GM23338 (cell line): ENCODE results near the gene CLSTN2. TPM values are rescaled to one million over a fixed set of nuclear protein-coding genes. Genes with fewer than 3 reads are reported as not detected.

Source experiments
- ATAC-seq: fragments of 200-7000 bp; cut with Tn5 transposase; 3 replicates; pipeline ENCODE4 v1.9.1; 2020
- DNase-seq: peaks from one replicate; pipeline ENCODE4 v3.0.0-alpha.2; 2015; ENCODE audit warnings: low spot score
- H2AFZ ChIP-seq: fragments of 200-600 bp; sonication (generic); 2 replicates; pipeline ENCODE4 v1.8.0; 2016; ENCODE audit warnings: antibody characterized with exemption, mild to moderate bottlenecking, moderate library complexity
- H3F3A ChIP-seq: fragments of 200-600 bp; sonication (generic); replicated peaks from 2 replicates; pipeline ENCODE4 v1.8.0; 2017; ENCODE audit warnings: antibody characterized with exemption, mixed run types, low read depth
- H3K27ac ChIP-seq: fragments of 200-600 bp; sonication (generic); 2 replicates; pipeline ENCODE4 v1.6.1; 2016; ENCODE audit warnings: low read depth
- H3K27me3 ChIP-seq: fragments of 200-600 bp; sonication (generic); 2 replicates; pipeline ENCODE4 v1.8.0; 2016; ENCODE audit warnings: mild to moderate bottlenecking, mixed run types, moderate library complexity; ENCODE audit not compliant: insufficient read depth
- H3K36me3 ChIP-seq: fragments of 200-600 bp; sonication (generic); 2 replicates; pipeline ENCODE4 v1.8.0; 2016; ENCODE audit warnings: mild to moderate bottlenecking; ENCODE audit not compliant: insufficient read depth
- H3K4me1 ChIP-seq: fragments of 200-600 bp; sonication (generic); 2 replicates; pipeline ENCODE4 v1.8.0; 2016; ENCODE audit warnings: mild to moderate bottlenecking, moderate library complexity; ENCODE audit not compliant: insufficient read depth
- H3K4me2 ChIP-seq: fragments of 200-600 bp; sonication (generic); 2 replicates; pipeline ENCODE4 v1.7.1; 2017; ENCODE audit warnings: mixed run types
- H3K4me3 ChIP-seq: fragments of 200-600 bp; sonication (generic); 2 replicates; pipeline ENCODE4 v1.6.1; 2016; ENCODE audit warnings: mixed run types
- H3K79me2 ChIP-seq: fragments of 200-600 bp; sonication (generic); replicated peaks from 2 replicates; pipeline ENCODE4 v1.8.0; 2017; ENCODE audit warnings: mild to moderate bottlenecking; ENCODE audit not compliant: insufficient read depth
- H3K9me2 ChIP-seq: fragments of 200-600 bp; sonication (generic); 2 replicates; pipeline ENCODE4 v1.8.0; 2017; ENCODE audit not compliant: insufficient read depth
- H4K20me1 ChIP-seq: fragments of 200-600 bp; sonication (generic); replicated peaks from 2 replicates; pipeline ENCODE4 v1.8.0; 2017; ENCODE audit warnings: mild to moderate bottlenecking; ENCODE audit not compliant: insufficient read depth
- H3K27ac Mint-ChIP-seq: 2 replicates; pipeline ENCODE4 v1.8.0; 2020; ENCODE audit warnings: inconsistent platforms, mild to moderate bottlenecking, moderate library complexity, mixed read lengths
- H3K27me3 Mint-ChIP-seq: 3 replicates; pipeline ENCODE4 v1.8.0; 2022; ENCODE audit warnings: low read depth, mild to moderate bottlenecking, moderate library complexity, mixed read lengths, inconsistent platforms; ENCODE audit not compliant: insufficient read depth, poor library complexity
- H3K36me3 Mint-ChIP-seq: 3 replicates; pipeline ENCODE4 v1.8.0; 2021; ENCODE audit warnings: low read depth, mild to moderate bottlenecking, inconsistent platforms, moderate library complexity, mixed read lengths
- H3K4me1 Mint-ChIP-seq: 3 replicates; pipeline ENCODE4 v1.8.0; 2020; ENCODE audit warnings: mild to moderate bottlenecking, inconsistent platforms, mixed read lengths
- H3K4me3 Mint-ChIP-seq: 3 replicates; pipeline ENCODE4 v1.8.0; 2021; ENCODE audit warnings: moderate library complexity, mild to moderate bottlenecking, inconsistent platforms, mixed read lengths
- H3K9me3 Mint-ChIP-seq: 3 replicates; pipeline ENCODE4 v1.8.0; 2020; ENCODE audit warnings: moderate library complexity, mild to moderate bottlenecking, inconsistent platforms, mixed read lengths
- CREB1 ChIP-seq: fragments of 250-450 bp; sonication (Bioruptor Pico); IDR thresholded peaks from 2 replicates; pipeline ENCODE4 v1.5.0; 2020; ENCODE audit warnings: low read depth, mild to moderate bottlenecking, moderate library complexity
- EZH2 ChIP-seq: fragments of 200-600 bp; sonication (generic); IDR thresholded peaks from one replicate; pipeline ENCODE4 v1.8.0; 2017; ENCODE audit warnings: antibody characterized with exemption, mild to moderate bottlenecking, low read depth; ENCODE audit not compliant: unreplicated experiment
- JUNB ChIP-seq: IDR thresholded peaks from one replicate; pipeline ENCODE4 v1.6.1; 2016; ENCODE audit warnings: antibody characterized with exemption; ENCODE audit not compliant: unreplicated experiment
- NANOG ChIP-seq: IDR thresholded peaks from 2 replicates; pipeline ENCODE4 v1.6.1; 2016; ENCODE audit warnings: antibody characterized with exemption, borderline replicate concordance
- POLR2AphosphoS5 ChIP-seq: IDR thresholded peaks from 2 replicates; pipeline ENCODE4 v1.6.1; 2016; ENCODE audit warnings: antibody characterized with exemption, low read depth
- STAT1 ChIP-seq: IDR thresholded peaks from one replicate; pipeline ENCODE4 v1.6.1; 2016; ENCODE audit warnings: antibody characterized with exemption; ENCODE audit not compliant: unreplicated experiment
- ZNF114 ChIP-seq: fragments of 250-450 bp; sonication (Bioruptor Pico); IDR thresholded peaks from 2 replicates; pipeline ENCODE4 v1.5.0; 2020; ENCODE audit warnings: mild to moderate bottlenecking, moderate library complexity
- ZNF331 ChIP-seq: fragments of 250-450 bp; sonication (Bioruptor Pico); IDR thresholded peaks from 2 replicates; pipeline ENCODE4 v1.5.0; 2020; ENCODE audit warnings: low read depth, mild to moderate bottlenecking, moderate library complexity
- polyA plus RNA-seq: library from polyadenylated mRNA; unstranded; fragments of >200 nt; fragmentation: Nextera tagmentation; extraction: Ambion mirVana; gene quantifications from 2 replicates; pipeline ENCODE4 v1.2.1, GENCODE V29; 2016
- total RNA-seq: library from RNA; depleted of rRNA; stranded (reverse); fragments of >200 nt; shearing (Covaris generic); gene quantifications from 2 replicates; pipeline ENCODE4 v1.2.3, GENCODE V29; 2014
- TF ChIP-seq, protein P1 (sequence below), 2 experiments: fragments of 200-600 bp in 1 of 2; sonication (generic) in 1 of 2; conservative IDR thresholded peaks; 2 replicates each; pipeline versions ENCODE4 v1.5.1 to v1.6.1; 2016 to 2017; ENCODE audit warnings: antibody characterized with exemption in 2 of 2, low read depth in 2 of 2, mild to moderate bottlenecking in 2 of 2, moderate library complexity in 1 of 2
- TF ChIP-seq, protein P2 (sequence below): fragments of 250-450 bp; sonication (Bioruptor Pico); IDR thresholded peaks from 2 replicates; pipeline ENCODE4 v1.5.0; 2020; ENCODE audit warnings: mild to moderate bottlenecking, moderate library complexity
- TF ChIP-seq, protein P3 (sequence below): IDR thresholded peaks from 2 replicates; pipeline ENCODE4 v1.6.1; 2016; ENCODE audit warnings: antibody characterized with exemption

The CLSTN2 gene
- total and polyA plus RNA-seq, 2 experiments from 2014 or later: 0.11 to 0.83 TPM

DNA sequence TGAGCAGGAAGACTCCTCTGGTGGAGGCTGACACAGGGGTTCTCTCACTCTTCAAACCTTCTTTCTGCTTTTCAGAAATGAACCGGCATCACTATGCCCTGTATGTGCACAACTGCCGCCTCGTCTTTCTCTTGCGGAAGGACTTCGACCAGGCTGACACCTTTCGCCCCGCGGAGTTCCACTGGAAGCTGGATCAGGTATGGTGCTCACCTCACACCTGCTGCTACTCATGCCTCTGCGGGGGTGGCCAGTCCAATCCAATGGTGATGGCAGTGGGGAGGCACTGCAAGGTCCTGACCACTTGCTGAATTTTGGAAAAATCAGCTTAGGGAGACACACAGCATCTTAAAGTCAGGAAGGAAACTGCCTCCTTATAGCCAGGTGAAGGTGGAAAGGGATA is 531.5 kb downstream of the CLSTN2 start:
- Histone ChIP-seq H3K27me3 (no peaks in the 10 kb centered on the region), H3K36me3 (no peaks in the 10 kb centered on the region), H3K4me3 (no peak overlapping the region), H3K27ac (no peak overlapping the region), H3K4me1 (peaks cover 8% of the 10 kb centered on the region; the same call in 1 of the 2 replicates), H3F3A (no peaks in the 10 kb centered on the region), H3K9me2 (peaks cover 2% of the 10 kb centered on the region; the same call in 1 of the 2 replicates), H4K20me1 (no peaks in the 10 kb centered on the region), H3K79me2 (no peaks in the 10 kb centered on the region), H3K4me2 (no peak overlapping the region), H2AFZ (no peak overlapping the region)
- TF ChIP-seq EZH2 (no peak), POLR2AphosphoS5 (no peak), ZNF114 (CRISPR knock-in tag) (no peak), CREB1 (CRISPR knock-in tag) (no peak), STAT1 (no peak), ZNF331 (CRISPR knock-in tag) (no peak)
- Mint-ChIP-seq H3K9me3 (no peaks in the 10 kb centered on the region; the same call in 2 of the 3 replicates), H3K36me3 (no peaks in the 10 kb centered on the region), H3K4me1 (peaks cover 18% of the 10 kb centered on the region), H3K4me3 (no peak overlapping the region), H3K27me3 (peaks cover 7% of the 10 kb centered on the region), H3K27ac (no peak overlapping the region)
- ATAC-seq: no peak
- no peak for DNase-seq

DNA sequence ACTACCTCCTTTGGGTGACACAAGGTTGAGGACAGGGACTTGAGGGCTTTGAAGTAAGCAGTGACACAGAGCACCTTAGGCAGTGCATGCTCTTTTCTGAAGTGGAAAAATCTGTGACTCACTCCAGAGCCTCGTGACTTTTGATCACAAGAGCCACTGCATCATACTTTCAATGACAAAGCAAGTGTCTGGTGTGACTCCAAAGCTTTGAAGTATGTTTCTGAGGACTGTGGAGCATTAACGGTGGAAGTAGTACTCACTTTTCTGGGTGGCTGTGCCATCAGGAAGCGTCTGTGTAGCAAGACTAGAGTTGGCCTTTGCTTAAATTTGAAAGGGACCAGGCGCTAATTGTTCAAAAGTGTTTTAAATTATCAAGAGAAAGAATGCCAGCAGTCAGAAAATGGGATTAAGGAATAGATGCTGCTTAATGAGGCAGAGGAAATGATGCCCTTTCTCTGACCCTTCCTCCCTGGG is 532.2 kb downstream of the CLSTN2 start:
- Mint-ChIP-seq H3K4me3 (no peak overlapping the region), H3K4me1 (peaks cover 24% of the 10 kb centered on the region), H3K27ac (no peak overlapping the region), H3K27me3 (peaks cover 10% of the 10 kb centered on the region), H3K9me3 (no peaks in the 10 kb centered on the region; the same call in 2 of the 3 replicates), H3K36me3 (no peaks in the 10 kb centered on the region)
- Histone ChIP-seq H3F3A (no peaks in the 10 kb centered on the region), H3K4me3 (no peak overlapping the region), H4K20me1 (no peaks in the 10 kb centered on the region), H3K4me2 (no peak overlapping the region), H3K27me3 (no peaks in the 10 kb centered on the region), H3K4me1 (peaks cover 8% of the 10 kb centered on the region; the same call in 1 of the 2 replicates), H3K9me2 (peaks cover 2% of the 10 kb centered on the region; the same call in 1 of the 2 replicates), H2AFZ (no peak overlapping the region), H3K36me3 (no peaks in the 10 kb centered on the region), H3K79me2 (no peaks in the 10 kb centered on the region), H3K27ac (no peak overlapping the region)
- no peak for DNase-seq
- ATAC-seq: no peak
- TF ChIP-seq NANOG (no peak), STAT1 (no peak), JUNB (no peak)
- TF ChIP-seq, protein P1, sequence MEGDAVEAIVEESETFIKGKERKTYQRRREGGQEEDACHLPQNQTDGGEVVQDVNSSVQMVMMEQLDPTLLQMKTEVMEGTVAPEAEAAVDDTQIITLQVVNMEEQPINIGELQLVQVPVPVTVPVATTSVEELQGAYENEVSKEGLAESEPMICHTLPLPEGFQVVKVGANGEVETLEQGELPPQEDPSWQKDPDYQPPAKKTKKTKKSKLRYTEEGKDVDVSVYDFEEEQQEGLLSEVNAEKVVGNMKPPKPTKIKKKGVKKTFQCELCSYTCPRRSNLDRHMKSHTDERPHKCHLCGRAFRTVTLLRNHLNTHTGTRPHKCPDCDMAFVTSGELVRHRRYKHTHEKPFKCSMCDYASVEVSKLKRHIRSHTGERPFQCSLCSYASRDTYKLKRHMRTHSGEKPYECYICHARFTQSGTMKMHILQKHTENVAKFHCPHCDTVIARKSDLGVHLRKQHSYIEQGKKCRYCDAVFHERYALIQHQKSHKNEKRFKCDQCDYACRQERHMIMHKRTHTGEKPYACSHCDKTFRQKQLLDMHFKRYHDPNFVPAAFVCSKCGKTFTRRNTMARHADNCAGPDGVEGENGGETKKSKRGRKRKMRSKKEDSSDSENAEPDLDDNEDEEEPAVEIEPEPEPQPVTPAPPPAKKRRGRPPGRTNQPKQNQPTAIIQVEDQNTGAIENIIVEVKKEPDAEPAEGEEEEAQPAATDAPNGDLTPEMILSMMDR (conservative IDR thresholded peaks at IDR 0.05; ENCODE audit: low read depth in 2 of 2): no peak
- TF ChIP-seq, protein P2, sequence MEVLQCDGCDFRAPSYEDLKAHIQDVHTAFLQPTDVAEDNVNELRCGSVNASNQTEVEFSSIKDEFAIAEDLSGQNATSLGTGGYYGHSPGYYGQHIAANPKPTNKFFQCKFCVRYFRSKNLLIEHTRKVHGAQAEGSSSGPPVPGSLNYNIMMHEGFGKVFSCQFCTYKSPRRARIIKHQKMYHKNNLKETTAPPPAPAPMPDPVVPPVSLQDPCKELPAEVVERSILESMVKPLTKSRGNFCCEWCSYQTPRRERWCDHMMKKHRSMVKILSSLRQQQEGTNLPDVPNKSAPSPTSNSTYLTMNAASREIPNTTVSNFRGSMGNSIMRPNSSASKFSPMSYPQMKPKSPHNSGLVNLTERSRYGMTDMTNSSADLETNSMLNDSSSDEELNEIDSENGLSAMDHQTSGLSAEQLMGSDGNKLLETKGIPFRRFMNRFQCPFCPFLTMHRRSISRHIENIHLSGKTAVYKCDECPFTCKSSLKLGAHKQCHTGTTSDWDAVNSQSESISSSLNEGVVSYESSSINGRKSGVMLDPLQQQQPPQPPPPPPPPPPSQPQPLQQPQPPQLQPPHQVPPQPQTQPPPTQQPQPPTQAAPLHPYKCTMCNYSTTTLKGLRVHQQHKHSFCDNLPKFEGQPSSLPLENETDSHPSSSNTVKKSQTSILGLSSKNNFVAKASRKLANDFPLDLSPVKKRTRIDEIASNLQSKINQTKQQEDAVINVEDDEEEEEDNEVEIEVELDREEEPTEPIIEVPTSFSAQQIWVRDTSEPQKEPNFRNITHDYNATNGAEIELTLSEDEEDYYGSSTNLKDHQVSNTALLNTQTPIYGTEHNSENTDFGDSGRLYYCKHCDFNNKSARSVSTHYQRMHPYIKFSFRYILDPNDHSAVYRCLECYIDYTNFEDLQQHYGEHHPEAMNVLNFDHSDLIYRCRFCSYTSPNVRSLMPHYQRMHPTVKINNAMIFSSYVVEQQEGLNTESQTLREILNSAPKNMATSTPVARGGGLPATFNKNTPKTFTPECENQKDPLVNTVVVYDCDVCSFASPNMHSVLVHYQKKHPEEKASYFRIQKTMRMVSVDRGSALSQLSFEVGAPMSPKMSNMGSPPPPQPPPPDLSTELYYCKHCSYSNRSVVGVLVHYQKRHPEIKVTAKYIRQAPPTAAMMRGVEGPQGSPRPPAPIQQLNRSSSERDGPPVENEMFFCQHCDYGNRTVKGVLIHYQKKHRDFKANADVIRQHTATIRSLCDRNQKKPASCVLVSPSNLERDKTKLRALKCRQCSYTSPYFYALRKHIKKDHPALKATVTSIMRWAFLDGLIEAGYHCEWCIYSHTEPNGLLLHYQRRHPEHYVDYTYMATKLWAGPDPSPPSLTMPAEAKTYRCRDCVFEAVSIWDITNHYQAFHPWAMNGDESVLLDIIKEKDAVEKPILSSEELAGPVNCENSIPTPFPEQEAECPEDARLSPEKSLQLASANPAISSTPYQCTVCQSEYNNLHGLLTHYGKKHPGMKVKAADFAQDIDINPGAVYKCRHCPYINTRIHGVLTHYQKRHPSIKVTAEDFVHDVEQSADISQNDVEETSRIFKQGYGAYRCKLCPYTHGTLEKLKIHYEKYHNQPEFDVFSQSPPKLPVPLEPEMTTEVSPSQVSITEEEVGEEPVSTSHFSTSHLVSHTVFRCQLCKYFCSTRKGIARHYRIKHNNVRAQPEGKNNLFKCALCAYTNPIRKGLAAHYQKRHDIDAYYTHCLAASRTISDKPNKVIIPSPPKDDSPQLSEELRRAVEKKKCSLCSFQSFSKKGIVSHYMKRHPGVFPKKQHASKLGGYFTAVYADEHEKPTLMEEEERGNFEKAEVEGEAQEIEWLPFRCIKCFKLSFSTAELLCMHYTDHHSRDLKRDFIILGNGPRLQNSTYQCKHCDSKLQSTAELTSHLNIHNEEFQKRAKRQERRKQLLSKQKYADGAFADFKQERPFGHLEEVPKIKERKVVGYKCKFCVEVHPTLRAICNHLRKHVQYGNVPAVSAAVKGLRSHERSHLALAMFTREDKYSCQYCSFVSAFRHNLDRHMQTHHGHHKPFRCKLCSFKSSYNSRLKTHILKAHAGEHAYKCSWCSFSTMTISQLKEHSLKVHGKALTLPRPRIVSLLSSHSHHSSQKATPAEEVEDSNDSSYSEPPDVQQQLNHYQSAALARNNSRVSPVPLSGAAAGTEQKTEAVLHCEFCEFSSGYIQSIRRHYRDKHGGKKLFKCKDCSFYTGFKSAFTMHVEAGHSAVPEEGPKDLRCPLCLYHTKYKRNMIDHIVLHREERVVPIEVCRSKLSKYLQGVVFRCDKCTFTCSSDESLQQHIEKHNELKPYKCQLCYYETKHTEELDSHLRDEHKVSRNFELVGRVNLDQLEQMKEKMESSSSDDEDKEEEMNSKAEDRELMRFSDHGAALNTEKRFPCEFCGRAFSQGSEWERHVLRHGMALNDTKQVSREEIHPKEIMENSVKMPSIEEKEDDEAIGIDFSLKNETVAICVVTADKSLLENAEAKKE: no peak
- TF ChIP-seq, protein P3, sequence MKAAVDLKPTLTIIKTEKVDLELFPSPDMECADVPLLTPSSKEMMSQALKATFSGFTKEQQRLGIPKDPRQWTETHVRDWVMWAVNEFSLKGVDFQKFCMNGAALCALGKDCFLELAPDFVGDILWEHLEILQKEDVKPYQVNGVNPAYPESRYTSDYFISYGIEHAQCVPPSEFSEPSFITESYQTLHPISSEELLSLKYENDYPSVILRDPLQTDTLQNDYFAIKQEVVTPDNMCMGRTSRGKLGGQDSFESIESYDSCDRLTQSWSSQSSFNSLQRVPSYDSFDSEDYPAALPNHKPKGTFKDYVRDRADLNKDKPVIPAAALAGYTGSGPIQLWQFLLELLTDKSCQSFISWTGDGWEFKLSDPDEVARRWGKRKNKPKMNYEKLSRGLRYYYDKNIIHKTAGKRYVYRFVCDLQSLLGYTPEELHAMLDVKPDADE: no peak
